Fibroblast of lung (primary cell): ENCODE measurements around the gene C3orf20.

Experiments
- CTCF ChIP-seq, 2 donors: IDR thresholded peaks in 1 of 2; conservative IDR thresholded peaks in 1 of 2; 1 replicate in 1 of 2; 2 replicates in 1 of 2; pipeline ENCODE4 v1.5.1; 2011 to 2012; ENCODE audit warnings: low read length in 2 of 2, control low read depth in 1 of 2, inconsistent platforms in 1 of 2, low read depth in 1 of 2, mild to moderate bottlenecking in 1 of 2
- EZH2 ChIP-seq: IDR thresholded peaks from 2 replicates; pipeline ENCODE4 v1.5.1; 2012; ENCODE audit warnings: low read length, control low read depth, mild to moderate bottlenecking; ENCODE audit errors: missing control alignments

- TF ChIP-seq CTCF (conservative IDR thresholded peaks at IDR 0.05 in 1 of 2, IDR thresholded peaks at IDR 0.05 in 1 of 2; ENCODE audit: low read depth in 1 of 2, low read length in 2 of 2) = no peak
- TF ChIP-seq EZH2 = no peak
Measured at GRCh38 chr3:14821151-14821550, 146.2 kb downstream of the C3orf20 start.
